ENCODE measurements around the gene CCDC88C.
"Not testable (repeated sequence)": the region's sequence is repeated elsewhere in the genome, so short reads cannot be mapped to it uniquely, and the experiment has no call there.

CCDC88C gene

DNA sequence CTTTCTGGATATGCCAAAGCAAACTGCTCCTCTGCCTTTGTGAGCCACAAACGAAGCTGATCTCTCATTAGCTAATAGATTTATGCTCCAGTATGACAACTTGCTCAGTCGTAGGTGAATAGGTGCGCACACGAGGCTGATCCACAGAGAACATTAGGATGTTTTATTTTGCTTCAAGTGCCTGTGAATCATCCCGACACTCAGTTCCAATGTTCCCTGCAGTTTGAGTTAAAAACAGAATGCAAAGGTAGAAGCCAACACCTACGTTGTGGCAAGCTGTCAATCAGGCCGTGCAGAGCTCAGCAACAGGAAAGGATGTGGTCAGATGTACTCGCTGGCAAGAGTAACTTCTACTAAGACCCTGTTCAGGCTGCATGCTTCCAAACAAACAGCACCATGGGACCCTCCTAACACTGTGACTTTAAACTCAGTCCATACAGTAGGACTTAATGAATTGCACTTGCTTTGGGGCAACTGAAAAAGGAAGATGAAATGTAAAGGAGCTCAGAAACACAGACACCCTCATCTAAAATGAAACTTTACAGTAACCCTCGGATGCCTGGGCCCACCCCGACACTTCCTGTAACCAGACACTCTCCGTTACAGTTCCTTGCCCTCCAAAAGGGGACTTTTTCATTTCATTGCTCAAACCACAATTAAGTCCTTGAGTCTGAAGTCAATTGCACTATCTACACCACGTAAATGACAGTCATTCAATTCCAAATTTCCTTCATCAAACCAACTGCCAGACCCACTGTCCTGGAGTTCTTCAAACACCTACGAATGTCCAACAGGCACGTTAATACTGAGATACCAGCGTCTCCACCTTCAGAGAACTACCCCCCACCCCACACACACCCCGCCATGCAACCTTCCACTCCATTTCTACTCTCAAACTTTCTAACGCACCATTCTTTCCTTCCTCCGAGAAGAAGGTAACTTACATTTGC, 1.6 kb downstream of the CCDC88C start:
- no peak for DNase-seq

DNA sequence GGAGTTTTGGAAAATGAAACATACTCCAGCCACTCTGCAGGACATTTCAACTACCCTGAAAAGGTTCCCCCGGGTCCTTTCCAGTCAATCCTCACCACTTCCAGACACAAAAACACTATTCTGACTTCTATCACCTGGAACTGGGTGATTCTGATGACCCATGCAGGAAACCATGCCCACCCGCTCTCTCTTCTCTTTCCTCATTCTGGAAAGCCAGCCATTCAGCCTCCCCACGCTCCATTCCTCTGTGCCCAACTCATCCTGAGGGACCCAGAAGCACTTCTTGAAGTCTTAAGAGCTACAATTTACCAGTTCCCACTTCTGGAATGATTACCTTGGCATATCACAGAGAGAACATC, 3.2 kb downstream of the CCDC88C start:
- DNase-seq, result no peak

DNA sequence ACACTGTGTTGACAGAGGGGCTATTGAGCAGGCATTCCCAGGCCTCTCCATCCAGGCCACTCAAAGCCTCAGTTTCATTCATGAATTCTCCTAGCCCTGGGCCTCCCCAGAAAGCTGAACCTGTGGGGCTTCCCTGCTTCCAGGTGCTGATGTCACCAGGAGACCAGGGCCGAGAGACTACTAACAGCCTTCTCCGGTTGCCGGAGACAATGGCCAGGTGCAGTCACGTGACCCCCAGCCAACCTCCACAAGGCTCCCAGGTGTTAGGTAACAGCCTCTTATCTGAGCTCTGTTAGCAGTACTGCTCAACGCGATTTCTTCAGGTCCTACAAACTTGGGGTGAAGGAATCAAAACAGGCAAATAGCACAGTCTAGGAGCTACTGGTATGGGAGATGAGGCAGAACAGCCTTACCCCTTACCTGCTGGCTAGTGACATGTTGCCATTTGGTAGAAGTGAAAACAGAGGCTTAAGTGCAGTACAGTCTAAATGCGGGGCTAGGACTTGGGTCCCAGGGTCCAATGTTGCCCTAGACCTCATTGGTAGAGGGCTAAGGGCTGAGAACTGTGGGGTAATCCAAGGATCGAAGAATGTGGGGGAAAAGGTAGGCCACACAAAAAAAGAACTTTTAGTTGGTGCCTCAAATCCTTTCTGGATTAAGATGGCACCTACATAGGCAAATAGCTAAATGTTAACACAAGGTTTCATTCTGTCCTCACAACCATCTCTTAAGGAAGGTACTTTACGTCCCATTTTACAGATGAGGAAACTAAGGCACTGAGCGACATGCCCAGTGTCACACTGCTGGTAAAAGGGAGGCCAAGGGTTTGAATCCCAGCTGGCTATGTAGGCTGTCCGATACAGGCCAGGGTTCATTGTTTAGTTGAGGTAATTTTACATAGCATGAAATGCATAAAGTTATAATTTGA, 3.8 kb downstream of the CCDC88C start:
- no peak for DNase-seq

DNA sequence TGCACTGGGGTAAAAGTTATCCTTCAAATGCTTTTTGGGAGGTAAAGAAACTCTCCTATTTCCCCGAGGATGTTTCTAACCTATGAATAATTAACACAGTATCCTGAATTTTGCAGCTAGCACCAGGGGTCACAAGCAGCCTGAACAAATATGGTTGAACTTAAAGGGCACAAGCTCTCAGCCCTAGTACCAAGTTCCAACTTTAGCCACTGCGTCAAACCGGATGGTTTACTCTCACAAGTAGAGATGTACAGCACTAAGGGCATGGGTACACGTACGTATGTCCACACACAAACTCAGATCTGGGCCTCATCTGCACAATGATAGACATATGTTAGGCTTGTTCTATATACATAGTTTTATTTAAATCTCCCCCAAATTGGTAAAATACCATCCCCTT, 4.7 kb downstream of the CCDC88C start:
- no peak for DNase-seq

DNA sequence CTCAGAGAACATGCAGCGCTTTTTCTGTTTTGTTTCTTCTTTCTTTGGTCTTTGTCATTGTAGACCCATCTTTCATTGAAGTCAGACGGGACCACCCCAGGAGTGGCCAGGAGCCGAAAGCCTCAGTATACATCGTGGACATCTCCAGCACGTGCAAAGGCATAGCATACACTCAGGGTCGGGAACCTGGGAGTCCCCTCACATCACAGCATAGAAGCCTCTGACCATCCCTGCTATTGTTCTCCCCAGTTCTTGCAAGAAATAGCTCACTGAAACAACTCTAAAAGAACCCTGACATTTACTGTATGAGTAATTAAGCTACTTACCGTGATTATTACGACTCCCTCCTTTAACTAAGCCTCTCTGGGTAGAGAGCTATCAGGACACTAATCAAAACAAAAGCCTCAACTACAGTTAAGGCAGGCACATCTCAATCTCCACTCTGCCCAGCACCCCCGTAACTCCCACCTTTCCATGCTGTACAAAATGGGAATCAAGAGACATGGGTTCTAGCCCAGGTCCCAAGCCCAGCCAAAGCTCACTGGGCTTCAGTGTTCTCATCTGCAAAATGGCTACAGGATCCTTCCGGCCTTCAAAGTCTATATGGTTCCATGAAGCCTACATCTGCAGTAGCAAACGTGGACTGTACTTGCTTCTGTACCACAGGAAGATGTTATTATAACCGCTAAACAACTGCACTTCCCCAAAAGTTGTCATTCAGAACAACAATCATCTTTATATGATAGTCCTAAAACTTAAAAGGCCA, 6.7 kb downstream of the CCDC88C start:
- DNase-seq, result no peak

DNA sequence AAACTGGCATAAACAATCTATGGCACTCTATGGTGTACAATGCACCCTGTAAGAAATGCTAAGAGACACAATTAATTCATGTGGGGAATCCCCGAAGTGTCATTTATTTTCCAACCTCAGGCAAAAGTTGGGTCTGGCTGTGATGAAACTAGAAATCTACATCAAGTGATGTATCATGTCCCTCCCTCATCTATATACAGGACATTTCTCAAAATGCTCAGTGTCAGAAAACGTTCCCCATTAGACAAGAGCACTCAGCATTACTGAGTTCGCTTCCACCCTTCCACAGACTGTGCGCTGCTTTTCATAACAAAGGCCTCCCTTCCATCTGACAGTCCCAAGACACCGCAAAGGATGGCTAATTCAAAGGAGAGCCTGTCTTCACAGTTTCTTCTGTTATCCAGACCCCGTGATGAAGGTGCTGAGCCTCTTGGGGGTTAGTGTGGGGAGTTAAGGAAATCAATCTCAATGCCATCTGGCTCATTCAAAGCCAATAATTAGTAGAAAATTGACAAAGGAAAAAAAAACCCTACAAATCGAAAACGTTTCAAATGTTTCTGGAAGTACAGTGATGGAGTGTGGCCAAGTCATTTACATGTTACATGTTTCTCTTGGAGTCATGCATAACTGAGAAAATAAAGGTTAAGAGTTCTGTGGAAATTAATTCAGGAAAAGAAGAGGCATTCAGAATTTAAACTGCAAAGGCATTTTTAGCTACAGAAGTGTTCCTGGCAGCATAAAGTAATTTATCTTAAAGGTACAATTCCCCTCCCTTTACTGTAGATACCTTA, 7.5 kb downstream of the CCDC88C start:
- no peak for DNase-seq

DNA sequence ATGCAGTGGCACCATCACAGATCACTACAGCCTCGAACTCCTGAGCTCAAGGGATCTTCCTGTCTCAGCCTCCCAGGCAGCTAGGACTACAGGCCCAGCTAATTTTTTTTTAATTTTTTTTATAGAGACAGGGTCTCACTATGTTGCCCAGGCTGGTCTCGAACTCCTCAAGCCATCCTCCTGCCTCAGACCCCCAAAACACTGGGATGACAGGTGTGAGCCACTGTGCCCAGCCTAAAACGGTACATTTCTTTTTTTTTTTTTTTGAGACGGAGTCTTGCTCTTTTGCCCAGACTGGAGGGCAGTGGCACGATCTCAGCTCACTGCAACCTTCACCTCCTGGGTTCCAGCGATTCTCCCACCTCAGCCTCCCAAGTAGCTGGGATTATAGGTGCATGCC, 8.4 kb downstream of the CCDC88C start:
- not testable (repeated sequence) for DNase-seq

DNA sequence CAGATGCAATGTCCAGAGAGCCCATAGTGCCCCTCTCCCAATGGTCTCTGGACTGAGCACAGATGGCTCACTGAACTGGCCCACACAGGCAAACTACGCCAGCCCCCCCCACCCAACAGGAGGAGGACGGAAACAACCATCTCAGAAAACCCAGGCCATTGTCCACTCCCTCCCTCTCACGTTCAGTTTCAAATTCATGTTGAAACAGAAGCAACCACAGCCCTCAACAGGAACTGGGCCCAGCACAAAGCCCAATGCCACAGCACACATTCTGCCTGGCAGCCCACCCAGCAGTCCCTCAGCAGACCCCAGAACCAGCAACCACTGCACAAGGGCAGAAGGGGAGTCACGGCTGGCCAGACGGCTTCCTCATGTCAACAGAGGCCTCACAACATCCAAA, 10.6 kb downstream of the CCDC88C start:
- DNase-seq, result no peak

DNA sequence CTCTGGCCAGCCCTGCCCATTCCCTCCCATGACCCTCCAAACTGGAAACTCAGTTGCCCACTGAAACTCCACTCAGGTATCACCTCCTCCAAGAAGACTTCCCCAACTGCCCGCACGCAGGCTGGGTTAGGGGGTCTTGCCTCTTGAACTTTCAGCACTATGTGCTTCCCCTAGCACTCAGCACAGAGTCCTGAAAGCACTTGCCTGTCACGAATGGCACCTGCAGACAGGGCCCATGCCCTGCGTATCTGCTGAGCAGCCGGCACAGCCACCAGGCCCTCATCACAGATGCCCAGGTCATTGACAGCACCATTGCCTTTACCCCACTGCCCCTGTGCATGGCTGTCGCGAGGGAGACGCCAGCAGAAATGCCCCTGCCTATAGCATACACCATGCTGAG, 11.2 kb downstream of the CCDC88C start:
- DNase-seq, result no peak

DNA sequence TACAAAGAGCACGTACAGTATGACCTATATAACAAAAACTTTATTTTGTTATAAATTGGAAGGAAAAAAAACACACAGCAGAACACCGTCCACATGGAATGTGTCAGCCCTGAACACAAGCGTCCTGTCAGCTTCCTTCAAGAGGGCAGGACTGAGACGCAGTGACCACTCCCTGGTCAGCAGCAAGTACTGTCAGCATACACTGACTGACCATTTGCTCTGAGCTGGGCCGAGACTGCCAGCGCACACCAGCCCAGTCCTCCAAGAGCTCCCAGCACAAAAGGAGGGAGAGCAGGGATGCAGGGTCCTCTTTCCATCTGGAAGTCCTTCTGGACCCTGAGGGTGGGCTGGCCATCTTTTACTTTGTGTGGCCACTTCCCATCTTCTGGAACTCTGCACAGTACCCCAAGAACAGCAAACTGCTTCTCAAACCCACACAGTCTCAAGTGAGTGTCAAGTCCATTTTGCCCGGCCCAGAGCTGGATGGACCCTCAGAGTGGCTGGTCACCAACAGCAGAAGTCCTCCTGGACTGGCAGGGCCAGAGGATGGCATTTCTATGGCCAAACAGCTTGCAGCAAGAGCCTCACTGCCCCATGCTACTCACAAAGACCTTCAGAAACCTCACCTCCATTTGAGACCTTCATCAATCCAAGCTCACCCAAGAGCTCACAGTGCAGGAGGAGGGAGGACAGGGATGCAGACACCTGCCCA, 11.7 kb downstream of the CCDC88C start:
- DNase-seq, result no peak

DNA sequence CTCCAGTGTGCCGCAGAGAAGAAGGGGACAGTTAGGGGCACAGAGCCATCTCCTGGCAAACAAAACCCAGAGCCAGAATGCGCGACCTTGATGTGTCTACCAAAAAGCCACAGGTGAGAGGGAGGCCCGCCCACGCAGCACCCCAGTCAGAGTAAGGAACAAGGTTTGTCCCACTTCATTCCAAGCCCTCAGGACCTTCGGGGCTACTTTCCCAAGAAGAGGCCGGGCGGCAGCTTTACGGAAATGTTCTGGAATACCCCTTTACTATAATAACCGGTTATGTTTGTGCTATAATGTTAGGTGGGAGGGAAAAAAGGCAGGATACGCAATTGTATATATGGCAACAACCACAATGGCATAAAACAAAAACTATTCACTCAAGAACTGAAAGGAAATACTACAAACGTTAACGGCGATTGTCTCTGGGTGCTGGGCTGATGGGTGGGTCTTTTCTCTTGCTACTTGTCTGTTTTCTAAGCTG, 12.3 kb downstream of the CCDC88C start:
- DNase-seq, result no peak

DNA sequence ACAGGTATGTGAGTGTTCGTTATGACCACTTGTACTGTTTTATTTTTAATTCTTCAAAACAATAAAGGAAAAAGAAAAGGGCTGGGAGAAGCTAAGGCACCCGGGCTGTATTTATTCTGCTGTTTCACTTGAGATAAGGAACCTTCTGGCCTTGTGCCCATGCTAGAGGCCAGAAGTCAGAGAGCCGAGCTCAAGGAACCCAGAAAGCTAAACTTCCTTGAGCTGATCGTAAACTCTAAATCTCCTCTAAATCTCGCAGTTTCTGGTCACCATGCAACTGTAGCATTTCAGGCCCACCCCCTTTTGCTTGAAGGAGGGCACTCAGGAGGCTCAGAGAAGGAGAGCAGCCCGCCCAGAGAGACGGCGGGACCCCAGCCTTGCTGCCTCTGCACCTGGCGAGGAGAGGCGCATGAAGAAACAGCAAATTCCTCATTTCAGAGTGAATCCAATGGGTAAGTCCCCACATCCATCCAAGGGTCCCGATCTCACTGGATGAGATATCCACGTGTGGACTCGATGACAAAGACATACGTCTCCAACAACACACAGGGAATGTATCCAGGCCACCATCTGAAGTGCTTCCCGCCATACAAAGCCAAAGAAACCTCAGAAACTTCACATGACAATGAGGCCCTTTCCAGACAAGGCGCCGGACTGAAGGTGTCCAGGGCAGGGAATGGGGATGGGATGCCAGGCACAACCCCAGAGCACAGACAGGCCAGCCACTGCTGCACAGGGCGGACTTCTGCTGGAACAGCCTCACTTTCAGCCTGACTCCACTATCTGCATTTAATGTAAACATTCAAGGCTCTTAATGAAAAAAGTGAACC, 14.6 kb downstream of the CCDC88C start:
- no peak for DNase-seq

DNA sequence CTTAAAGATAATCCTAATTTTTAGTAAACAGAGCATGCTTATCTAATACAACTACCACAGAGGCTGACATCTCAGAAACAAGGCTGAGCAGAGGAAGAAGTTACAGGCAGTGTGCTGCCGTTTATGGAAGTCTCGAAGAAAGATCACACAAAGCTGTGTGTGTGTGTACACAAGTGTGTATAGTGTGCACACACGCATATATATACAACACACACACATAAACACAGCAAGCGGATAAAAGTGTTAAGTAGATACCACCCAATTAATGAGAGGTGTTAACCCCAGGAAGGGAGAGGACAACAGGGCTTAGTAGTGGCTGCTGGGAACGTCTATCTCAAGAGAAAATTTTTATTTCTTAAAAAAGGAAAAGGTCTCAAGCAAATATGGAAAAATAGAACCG, 15.3 kb downstream of the CCDC88C start:
- no peak for DNase-seq

DNA sequence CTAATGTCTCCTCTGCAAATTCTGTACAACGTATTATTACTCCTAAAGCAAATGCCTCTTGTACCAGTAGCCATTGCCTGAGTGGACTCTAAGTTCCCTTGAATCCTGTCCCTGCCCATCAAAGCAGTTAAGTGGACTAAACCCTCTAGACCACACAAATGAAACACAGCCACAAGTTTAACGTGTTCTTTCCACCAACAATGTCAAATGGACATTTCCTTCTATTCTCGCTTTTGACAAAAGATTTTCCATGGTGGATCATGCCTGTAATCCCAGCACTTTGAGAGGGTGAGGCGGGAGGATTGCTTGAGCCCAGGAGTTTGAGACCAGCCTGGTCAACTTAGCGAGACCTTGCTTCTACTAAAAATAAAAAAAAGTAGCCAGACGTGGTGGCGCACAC, 15.9 kb downstream of the CCDC88C start:
- no peak for DNase-seq

DNA sequence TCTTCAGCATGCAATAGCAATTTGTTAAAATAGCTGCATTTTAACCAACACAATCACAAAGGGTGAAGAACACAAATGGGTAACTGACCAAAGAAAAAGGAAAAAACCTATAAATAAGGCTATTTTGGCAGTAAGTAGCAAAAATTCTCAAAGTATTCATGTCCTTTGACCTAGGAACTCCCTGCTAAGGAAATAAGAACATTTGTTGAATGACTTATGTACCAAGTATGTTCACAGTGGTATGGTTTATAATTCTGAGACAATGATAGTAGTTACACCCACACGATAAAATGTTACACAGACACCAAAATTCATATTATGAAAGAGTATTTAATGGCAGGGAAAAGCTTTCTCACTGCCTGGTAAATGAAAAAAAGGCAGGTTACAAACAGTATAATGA, 16.9 kb downstream of the CCDC88C start:
- DNase-seq, result no peak

DNA sequence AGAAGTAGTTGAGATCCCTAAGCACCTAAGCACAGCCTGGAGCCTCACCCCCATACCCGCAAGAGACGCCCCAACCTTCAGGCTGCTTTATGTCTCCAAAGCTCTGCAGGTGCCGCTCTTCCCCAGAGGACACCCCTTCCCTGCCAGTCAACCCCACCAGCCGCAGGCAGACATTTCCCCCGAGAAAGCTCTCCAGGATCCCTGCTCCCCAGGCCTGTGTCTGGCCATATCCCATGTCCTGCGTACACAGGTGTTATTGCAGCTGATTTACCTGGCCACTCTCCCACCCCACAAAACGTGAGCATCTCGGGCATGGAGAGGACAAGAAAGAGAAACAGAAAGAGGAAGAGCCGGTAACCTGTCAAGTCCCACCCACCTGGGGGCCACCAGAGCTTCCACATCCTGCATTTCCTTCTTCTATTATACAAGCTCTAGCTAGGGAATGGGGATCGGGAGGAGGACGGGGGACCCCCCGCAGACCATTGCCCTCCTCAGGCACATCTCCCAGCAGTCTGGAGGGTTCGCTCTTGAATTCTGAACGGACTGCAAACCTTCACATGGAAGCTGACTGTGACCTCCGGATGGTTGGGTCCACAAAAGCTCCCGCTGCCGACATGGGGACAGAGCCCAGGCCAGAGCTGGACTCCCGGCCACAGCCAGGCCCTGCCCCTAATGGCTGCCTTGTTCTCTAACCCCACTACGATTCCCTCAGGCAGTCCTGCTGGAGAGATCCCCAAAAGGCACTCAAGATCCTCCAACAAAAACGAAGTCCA, 17.6 kb downstream of the CCDC88C start:
- DNase-seq, result no peak

DNA sequence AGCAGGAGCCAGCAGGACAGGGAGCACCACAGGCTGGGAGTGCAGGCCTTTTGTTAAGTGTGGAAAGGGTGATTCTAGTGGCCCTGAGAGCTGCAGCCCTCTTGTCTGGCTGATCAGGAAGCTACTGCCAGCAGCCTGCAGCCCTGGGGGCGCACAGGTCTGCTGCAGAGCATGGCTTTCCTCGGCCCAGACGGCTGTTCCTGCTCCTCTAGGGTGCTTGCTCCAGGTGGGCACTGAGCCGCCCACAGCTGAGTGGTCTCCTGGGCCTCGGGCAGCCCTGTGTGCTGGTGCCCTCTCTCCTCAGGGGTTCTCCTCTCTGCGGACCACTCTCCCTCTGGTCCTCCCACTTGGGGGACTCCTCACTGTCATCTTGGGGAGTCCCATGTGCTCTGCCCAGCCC, 18.9 kb downstream of the CCDC88C start:
- no peak for DNase-seq

DNA sequence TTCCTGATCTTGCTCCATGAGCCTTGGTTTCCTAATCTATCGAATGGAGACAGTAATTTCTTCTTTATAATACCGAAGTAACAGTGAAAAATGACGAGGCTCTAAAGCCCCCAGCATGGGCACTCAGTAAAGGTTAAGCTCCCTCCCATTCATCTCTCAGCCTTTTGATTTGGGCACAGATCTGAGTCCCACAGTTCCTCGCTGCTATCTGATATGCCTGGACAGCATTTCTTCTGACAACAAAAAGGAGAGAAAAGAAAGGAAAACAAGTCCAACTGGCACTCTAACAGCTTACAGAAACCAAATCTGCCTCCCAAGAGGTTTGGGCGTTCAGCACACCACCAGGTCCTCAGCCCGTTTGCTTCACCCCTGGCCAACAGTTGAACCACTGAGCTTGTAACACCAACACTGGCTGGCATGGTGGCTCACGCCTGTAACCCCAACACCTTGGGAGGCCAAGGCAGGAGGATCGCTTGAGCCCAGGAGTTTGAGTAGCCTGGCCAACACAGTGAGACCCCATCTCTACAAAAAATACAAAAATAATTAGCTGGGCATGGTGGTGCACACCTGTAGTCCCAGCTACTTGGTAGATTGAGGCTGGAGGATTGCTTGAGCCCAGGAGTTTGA, 19.5 kb downstream of the CCDC88C start:
- DNase-seq, result no peak
